Amniotic epithelial cell (primary cell): ENCODE data around the gene C11orf65.
A peak's percentile ranks its signal among the peaks of the same experiment; 100 is the strongest.
"Not testable (repeated sequence)": the region's sequence is repeated elsewhere in the genome, so short reads cannot be mapped to it uniquely, and the experiment has no call there.

ENCODE experiments used
- DNase-seq: peaks from one replicate; pipeline ENCODE4 v3.0.0-alpha.2; 2010; ENCODE audit warnings: low read depth

Gene C11orf65

DNA sequence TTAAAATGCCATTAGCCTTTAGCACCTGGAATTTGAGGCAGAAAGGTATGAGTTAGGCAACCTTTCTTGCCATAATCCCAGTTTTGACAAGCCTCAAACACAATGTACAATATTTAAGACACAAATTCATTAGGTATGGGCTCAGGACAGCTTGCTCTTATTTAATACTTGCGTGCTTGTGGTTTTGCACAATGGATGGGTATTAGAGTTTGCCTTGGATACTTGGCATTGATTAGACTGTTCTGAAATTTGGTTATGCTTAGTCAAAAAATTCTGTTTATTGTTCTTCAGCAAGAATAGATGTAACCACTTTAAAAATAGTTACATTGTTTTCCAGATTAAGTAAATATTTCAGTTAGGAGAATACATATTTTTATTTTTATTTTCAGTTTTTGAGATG is 5.4 kb upstream of the C11orf65 start:
- no peak for DNase-seq

DNA sequence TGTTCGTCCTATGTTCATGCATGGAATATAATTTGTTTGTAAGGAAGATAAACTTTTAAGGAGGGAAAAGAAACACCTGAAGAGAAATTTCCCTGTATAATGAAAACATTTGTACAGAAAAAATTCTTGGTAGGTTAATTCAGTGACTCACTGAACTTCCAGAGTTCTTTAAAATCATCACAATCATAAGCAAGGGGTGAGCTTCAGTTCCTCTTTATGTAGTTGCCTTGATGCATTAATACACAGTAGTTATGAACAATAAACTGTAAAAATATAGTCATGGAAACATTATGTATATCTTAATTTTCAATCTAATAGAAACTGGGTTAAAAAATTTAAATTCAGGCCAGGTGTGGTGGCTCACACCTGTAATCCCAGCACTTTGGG is 1.1 kb upstream of the C11orf65 start:
- DNase-seq, result no peak

DNA sequence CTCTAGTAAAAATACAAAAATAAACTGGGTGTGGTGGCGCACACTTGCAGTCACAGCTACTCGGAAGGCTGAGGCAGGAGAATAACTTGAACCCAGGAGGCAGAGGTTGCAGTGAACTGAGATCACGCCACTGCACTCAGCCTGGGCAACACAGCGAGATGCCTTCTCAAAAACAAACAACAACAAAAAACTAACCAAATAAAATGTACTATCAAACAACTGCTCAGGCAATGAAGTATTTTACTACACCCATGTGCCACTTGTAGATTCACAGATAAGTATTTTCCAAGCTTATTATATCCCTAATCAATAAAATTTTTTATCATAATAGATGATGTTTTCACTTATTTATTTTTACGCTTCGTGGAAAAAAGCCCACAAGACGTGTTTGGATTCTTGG is 924 bp downstream of the C11orf65 start:
- no peak for DNase-seq

DNA sequence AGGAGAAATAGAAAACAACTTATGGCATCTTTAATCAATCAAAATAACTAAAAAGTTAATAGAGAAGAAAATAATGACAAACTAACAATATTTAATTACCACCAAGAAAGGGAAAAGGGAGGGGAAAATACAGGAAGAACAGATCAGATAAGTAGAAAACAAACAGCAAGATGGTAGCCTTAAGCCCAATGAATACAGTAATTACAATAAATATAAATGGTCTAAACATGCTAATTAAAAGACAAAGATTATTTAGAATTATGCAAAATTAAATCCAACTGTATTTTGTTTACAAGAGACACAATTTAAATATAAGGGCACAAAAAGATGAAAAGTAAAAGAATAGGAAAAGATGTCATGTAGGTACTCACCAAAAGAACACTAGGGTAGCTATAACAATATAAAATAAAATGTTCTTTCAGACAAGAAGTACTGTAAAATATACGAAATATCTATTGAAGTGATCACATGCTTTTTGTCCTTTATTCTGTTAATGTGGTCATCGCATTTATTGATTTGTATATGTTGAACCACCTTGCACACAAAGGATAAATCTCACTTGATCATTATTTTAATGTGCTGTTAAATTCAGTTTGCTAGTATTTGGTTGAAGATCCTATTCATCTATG is 14.0 kb downstream of the C11orf65 start:
- no peak for DNase-seq

DNA sequence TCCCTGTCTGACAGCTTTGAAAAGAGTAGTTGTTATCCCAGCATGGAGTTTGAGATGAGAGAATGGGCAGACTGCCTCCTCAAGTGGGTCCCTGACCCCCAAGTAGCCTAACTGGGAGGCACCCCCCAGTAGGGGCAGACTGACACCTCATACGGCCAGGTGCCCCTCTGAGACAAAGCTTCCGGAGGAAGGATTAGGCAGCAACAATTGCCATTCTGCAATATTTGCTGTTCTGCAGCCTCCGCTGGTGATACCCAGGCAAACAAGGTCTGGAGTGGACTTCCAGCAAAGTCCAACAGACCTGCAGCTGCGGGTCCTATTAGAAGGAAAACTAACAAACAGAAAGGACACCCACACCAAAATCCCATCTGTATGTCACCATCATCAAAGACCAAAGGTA is 25.9 kb downstream of the C11orf65 start:
- DNase-seq, result not testable (repeated sequence)

DNA sequence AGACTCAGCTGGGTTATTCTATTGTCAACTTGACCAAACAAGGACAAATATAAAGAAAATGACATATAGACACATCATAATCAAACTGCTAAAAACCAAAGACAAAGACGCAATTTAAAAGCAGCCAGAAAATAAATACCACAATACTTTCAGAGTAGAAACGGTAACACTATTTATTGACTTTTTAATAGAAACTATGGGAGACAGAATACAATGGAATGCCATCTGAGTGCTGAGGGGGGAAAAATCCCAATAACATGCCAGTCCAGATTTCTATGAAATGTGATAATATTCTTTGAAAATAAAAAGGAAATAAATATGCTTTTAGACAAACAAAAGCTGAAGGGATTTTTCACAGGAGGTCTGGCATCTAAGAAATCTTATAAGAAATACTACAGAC is 30.7 kb downstream of the C11orf65 start:
- no peak for DNase-seq

DNA sequence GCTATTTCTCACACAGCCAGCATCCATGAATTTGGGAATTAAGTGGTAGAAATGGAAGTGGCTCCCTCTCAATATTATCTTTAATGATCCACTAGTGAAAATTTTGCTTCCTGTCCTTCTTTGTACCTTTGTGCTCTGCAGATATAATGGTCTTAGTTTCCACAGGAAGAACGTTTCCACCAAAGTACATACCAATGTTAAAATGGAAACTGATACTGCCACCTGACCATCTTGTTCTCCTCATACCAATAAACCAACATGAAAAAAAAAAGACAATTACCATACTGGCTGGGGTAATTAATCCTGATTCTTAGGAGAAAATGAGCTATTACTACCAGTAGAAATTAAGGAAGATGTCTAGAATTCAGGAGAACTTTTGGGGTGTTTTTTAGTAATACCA is 32.3 kb downstream of the C11orf65 start:
- DNase-seq, result no peak

DNA sequence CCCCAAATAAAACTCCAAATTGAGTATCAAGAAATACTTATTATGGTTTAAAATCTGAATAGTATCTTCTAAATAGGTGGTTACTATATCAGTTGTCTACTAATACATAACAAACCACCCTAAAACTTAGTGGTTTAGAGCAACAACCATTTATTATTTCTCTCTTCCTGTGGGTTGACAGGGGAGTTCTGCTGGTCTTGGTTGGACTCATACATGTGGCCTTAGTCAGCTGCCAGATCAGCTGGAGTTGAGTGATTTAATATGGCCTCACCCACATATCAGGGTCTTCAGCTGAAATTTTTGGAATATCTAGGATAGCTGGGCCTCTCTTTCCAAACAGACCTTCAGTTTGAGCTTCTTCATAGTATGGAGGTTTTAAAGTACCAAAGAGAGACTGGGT is 34.5 kb downstream of the C11orf65 start:
- DNase-seq, result peak; percentile 97

DNA sequence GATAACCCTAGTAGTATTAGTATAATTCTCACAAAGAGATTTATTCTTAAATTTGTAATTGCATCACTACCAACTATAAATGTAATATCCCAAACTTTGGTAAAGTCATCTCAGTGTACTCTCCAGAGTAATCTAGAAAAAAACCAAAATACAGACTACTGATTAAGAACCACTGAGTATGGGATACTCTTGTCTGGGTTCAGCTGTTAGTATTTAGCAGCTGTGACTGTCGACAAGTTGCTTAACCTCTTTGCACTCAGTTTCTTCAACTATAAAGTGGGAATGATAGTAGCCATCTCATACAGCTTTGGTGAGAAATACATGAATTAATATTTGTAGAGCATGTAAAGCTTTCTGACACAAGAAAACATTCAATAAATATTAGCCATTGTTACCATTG is 35.3 kb downstream of the C11orf65 start:
- no peak for DNase-seq

DNA sequence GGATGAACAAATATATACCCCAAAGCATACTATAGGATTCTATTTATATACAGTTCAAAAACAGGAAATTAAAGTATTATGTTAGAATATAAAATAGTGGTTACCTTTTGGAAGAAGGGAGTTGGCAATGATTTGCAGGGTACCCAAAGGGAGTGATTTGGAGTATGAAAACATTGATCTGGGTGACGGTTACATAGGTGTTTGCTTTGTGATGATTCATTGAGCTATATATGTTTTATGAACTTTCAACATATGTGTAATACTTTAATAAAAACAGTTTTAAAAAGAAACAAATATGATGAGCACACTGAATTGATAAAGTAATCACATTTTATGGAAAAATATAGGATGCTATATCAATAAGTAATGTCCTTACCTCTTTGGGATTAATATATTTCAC is 36.0 kb downstream of the C11orf65 start:
- DNase-seq, result no peak

DNA sequence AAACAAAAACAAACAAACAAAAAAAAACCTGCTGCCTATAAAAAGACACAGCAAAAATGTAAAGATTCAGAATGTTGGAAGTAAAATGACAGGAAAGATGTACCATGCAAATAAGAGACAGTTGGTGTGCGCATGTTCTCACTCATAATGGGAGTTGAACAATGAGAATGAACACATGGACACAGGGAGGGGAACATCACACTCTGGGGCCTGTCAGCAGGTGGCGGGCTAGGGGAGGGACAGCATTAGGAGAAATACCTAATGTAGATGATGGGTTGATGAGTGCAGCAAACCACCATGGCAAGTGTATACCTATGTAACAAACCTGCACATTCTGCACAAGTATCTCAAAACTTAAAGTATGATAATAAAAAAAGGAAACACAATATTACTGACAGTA is 49.8 kb downstream of the C11orf65 start:
- not testable (repeated sequence) for DNase-seq

DNA sequence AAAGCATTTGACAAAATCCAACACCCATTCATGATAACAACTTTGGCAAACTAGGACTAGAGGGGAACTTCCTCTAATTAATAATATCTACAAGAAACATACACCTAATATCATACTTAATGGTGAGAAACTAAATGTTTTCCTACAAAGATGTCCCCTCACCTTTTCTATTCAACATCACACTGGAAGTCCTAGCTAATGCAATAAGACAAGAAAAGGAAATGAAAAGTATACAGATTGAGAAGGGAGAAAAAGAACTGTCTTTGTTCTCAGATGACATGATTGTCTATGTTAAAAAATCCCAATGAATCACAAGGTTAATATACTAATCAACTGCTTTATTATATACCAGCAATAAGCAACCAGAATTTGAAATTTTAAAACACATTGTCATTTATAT is 52.4 kb downstream of the C11orf65 start:
- DNase-seq, result no peak

DNA sequence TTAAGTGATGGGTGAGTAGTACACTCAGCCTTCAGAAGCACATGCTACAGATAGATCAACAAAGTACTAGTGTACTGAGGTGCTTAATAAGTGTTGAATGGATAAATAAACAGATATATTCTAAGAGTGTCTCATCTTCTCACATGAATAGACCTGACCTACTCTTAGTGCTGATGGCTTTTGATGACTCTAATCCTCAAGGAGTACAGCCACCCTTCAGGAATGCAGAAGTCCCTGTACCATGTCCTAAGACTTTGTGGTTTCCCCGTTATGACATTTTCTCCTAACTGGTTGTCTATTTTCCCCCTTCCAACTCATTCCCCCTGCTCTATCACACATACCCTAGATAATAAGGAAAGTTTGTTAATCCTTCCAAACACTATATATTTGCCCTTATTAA is 61.6 kb downstream of the C11orf65 start:
- DNase-seq, result peak; percentile 27

DNA sequence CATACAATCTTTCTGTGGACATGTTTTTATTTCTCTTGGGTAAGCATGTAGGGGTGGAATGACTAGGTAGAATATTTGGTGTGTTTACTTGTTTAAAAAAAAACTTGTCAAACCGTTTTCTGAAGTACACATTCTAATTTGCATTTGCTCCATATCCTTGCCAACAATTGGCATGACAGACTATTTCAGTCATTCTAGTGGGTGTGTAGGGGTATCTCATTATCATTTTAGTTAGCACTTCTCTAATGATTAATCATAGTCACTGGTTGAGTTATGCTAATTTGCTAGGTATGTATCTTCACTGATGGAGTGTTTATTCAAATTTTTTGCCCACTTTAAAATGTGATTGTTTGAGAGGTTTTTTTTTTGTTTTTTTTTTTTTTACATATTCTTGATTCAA is 64.3 kb downstream of the C11orf65 start:
- DNase-seq, result no peak

DNA sequence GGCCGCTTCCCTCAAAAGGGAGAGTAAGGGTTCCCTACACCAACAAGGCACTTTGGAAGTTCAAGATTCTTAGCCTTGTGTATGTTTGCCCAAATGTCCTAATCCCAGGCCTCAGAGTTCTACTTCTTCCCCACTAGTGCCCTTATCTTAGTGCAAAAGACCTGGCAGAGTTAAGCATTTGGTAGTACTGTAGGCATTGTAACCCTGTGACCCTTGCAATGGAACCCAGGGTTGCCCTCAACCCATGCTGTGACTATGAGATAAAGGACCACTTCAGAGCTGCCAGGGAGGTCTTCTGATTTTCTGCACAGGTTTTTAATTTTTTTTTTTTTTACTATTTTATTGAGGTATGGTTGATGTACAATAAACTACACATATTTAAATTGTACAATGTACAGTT is 65.1 kb downstream of the C11orf65 start:
- no peak for DNase-seq

DNA sequence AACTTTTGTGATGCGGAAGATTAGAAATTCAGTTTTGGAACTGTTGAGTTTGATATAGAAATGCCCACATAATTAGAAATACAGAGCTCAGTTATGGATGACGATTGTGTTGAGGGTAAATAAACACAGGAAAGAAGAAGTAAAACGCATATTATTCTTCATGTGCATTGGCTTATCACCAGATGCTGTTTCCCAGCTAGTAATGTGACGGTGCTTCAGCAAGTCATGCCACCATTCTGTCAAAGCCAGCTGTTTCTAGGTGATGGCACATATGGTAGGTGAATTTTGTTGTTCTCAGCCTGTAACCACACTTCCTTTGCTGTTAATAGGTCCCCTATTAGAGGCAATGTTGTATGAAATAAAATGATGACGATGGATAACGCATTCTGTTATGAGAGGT is 68.9 kb downstream of the C11orf65 start:
- DNase-seq, result no peak

DNA sequence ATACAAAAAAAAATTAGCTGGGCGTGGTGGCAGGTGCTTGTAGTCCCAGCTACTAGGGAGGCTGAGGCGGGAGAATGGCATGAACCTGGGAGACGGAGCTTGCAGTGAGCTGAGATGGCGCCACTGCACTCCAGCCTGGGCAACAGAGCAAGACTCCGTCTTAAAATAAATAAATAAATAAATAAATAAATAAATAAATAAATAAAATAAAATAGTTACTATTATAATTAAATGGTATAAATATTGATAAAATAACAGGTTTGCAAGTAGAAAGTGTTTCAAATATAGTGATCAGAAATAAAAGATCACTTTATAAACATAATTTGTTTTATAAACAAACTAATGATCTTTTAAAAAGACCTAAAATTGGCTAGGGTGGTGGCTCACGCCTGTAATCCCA is 70.7 kb downstream of the C11orf65 start:
- DNase-seq, result not testable (repeated sequence)

DNA sequence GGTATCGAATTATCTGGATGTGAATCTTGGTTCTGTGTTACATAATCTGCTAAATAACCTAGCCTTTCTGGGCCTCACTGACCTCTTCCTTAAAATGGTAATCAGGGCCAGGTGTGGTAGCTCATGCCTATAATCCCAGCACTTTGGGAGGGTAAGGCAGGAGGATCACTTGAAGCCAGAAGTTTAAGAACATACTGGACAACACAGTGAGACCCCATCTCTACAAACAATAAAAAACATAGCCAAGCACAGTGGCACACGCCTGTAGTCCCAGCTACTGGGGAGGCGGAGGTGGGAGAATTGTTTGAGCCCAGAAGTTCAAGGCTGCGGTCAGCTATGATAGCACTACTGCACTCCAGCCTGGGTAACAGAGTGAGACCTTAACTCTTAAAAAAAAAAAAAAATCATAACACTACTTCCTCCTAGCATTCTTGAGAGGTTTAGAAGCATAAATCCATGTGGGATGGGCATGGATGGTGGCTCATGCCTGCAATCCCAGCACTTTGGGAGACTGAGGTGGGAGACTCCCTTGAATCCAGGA is 72.5 kb downstream of the C11orf65 start:
- DNase-seq, result no peak

DNA sequence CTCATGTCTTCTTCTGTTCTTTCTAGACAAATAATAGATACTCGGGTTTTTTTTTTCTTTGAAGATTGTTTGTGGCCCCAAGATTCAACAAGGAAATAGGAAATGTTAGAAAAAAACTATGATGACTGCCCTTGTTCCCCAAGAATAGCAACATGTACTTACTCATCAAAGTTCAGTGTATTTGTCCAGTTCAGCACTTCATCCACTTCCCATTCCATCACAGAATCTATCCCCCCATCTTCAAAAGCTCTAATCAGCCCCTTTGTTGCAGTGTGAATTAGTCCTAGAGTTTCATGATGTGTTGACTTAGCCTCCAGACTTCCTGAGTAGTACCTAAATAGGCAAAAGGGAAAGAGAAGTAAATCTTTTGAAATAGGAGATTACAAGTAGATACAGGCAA is 74.3 kb downstream of the C11orf65 start:
- no peak for DNase-seq

DNA sequence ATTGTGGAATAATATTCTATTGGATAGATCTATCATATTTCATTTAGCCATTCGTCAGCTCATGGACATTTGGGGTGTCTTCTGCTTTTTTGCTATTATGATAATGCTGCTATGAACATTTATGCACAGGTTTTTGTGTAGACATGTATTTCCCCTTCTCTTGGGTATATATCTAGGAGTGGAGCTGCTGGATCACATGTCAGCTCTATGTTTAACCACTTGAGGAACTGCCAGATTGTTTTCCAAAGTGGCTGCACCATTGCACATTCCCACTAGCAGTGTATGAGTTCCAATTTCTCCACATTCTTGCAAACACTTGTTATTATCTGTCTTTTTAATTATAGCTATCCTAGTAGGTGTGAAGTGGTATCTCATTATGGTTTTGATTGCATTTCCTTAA is 75.0 kb downstream of the C11orf65 start:
- no peak for DNase-seq

DNA sequence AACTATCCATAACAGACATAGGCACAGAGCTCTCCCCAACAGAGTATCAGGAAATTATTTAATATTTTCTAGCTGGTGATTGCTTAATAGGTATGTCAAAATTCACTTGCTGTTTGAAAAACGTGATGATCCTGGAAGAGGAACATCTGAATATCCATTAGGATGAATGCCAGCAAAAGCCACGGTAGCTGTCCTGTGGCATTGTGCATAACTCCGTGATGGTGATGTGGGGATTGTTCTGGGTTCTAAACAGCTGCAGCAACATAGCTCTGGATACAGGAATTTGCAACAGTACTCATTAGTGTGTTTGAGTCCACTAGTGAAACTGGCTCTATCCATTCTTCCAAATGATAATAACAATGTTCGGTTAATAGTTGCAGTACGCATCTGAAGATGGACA is 78.8 kb downstream of the C11orf65 start:
- peak; percentile 27 for DNase-seq

DNA sequence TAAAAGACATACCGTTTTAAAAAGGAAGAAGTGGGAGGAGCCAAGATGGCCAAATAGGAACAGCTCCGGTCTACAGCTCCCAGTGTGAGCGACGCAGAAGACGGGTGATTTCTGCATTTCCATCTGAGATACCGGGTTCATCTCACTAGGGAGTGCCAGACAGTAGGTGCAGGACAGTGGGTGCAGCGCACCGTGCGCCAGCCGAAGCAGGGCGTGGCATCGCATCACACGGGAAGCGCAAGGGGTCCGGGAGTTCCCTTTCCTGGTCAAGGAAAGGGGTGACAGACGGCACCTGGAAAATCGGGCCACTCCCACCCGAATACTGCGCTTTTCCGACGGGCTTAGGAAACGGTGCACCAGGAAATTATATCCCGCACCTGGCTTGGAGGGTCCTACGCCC is 93.8 kb downstream of the C11orf65 start:
- DNase-seq, result not testable (repeated sequence)

DNA sequence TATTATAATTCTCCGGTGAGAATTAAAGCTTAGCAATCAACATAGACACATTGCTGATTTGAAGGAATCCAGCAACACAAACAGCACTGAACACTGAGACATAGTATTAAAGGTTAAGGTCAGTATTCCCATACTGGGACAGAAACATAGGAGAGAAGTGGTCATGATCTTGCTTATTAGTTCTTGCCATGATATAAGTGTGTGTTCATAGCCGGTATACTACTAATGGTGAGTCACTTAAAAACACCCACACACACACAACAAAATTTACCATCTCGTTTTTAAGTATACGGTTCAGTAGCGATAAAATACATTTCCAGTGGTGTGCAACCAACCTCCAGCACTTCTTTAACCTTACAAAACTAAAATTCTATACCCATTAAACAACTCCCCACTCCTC is 96.3 kb downstream of the C11orf65 start:
- DNase-seq, result no peak

DNA sequence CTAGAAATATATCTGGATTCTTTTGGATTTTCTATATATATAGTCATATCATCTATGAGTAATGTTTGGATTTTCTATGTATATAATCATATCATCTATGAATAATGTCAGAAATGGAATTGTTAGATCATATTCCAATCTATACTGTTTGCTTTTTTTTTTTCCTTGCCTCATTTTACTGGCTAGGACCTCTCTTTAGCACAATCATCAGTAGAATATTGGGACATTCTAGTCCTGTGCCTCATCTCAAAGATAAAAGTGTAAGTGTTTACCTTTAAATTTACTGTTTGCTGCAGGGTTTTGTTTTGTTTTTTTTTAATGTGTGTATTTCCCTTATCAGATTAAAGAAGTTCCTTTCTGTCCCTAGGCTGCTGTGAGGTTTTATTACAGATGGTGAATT is 97.0 kb downstream of the C11orf65 start:
- DNase-seq, result no peak

DNA sequence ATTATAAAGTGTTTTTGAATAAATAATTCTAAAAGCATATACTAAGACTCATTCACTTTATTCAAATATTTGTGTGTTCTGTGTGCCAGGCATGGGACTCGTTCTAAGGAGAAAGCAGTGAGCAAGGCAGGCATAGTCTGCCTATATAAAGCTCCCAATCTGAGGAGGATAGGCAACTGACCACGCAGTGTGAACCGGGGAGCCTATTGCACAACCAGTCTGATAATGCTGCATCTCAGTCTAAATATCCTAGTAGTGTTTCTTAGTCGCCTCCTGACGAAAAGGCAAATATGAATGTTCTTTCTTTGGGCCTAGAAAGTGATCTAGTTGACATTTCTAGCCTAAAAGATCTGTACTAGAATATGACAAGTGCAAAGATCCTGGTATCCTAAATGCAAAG is 98.3 kb downstream of the C11orf65 start:
- peak; percentile 72 for DNase-seq
